AG09319 (cell line): ENCODE results near the gene NRIP3.

Experiments used
- DNase-seq: peaks from one replicate; pipeline ENCODE4 v3.0.0-alpha.2; 2010; ENCODE audit warnings: low read depth; ENCODE audit errors: extremely low read depth
- CTCF ChIP-seq: IDR thresholded peaks from 2 replicates; pipeline ENCODE4 v1.5.1; 2011; ENCODE audit warnings: low read depth, mild to moderate bottlenecking, inconsistent platforms, low read length, moderate library complexity

The NRIP3 gene

GRCh38 chr11:9040410-9040809 is 36.6 kb upstream of the NRIP3 start:
- DNase-seq: no peak
- no peak for TF ChIP-seq CTCF

GRCh38 chr11:9039863-9040262 is 36.1 kb upstream of the NRIP3 start:
- no peak for DNase-seq
- no peak for TF ChIP-seq CTCF

- TF ChIP-seq CTCF: no peak
- no peak for DNase-seq
Measured at GRCh38 chr11:9039198-9039597, 35.4 kb upstream of the NRIP3 start.

GRCh38 chr11:9038541-9038940 is 34.7 kb upstream of the NRIP3 start:
- no peak for DNase-seq
- no peak for TF ChIP-seq CTCF

GRCh38 chr11:9037963-9038362 is 34.2 kb upstream of the NRIP3 start:
- TF ChIP-seq CTCF: no peak

GRCh38 chr11:9037046-9037780 is 33.4 kb upstream of the NRIP3 start:
- no peak for TF ChIP-seq CTCF
- no peak for DNase-seq

More at GRCh38 chr11:9037963-9038362, 34.2 kb upstream of the NRIP3 start:
- no peak for DNase-seq

GRCh38 chr11:9030601-9031000 is 26.8 kb upstream of the NRIP3 start:
- no peak for DNase-seq
- TF ChIP-seq CTCF: no peak
